Neural cell (in vitro differentiated cells): ENCODE data around the gene IFNA16. TPM values are rescaled to one million over a fixed set of nuclear protein-coding genes. Genes with fewer than 3 reads are reported as not detected.

Source experiments
- H2AFZ ChIP-seq: fragments of 200-600, 300-800 bp; sonication (generic), shearing (Covaris generic); 2 replicates; pipeline ENCODE4 v1.6.0; 2014; ENCODE audit warnings: low read depth, mild to moderate bottlenecking, antibody characterized with exemption, low read length, moderate library complexity
- H3F3A ChIP-seq: fragments of 200-600 bp; shearing (Covaris generic); 2 replicates; pipeline ENCODE4 v1.6.1; 2016; ENCODE audit warnings: mild to moderate bottlenecking, moderate library complexity, mixed read lengths, antibody characterized with exemption, low read length; ENCODE audit not compliant: insufficient read depth, poor library complexity, severe bottlenecking
- H3K27ac ChIP-seq: fragments of 200-600, 300-800 bp; sonication (generic), shearing (Covaris generic); 2 replicates; pipeline ENCODE4 v1.5.1; 2014; ENCODE audit warnings: mild to moderate bottlenecking, low read length, moderate library complexity
- H3K27me3 ChIP-seq: fragments of 300-800, 200-600 bp; sonication (generic), shearing (Covaris generic); 2 replicates; pipeline ENCODE4 v1.6.0; 2014; ENCODE audit warnings: mild to moderate bottlenecking, low read depth, low read length, moderate library complexity; ENCODE audit not compliant: insufficient read depth
- H3K36me3 ChIP-seq: fragments of 300-800, 200-600 bp; sonication (generic), shearing (Covaris generic); 2 replicates; pipeline ENCODE4 v1.5.1; 2014; ENCODE audit warnings: mild to moderate bottlenecking, antibody characterized with exemption, low read length, moderate library complexity; ENCODE audit not compliant: insufficient read depth
- H3K4me2 ChIP-seq: fragments of 300-800, 200-600 bp; sonication (generic), shearing (Covaris generic); 2 replicates; pipeline ENCODE4 v1.6.0; 2014; ENCODE audit warnings: mild to moderate bottlenecking, low read length
- H3K4me3 ChIP-seq: fragments of 300-800, 200-600 bp; sonication (generic), shearing (Covaris generic); 2 replicates; pipeline ENCODE4 v1.5.1; 2014; ENCODE audit warnings: mild to moderate bottlenecking, low read length, moderate library complexity
- H3K79me2 ChIP-seq: fragments of 200-600 bp; shearing (Covaris generic); replicated peaks from 2 replicates; pipeline ENCODE4 v1.6.0; 2014; ENCODE audit warnings: mild to moderate bottlenecking, low read length, moderate library complexity; ENCODE audit not compliant: insufficient read depth
- H3K9ac ChIP-seq: fragments of 300-800, 200-600 bp; sonication (generic), shearing (Covaris generic); 2 replicates; pipeline ENCODE4 v1.6.1; 2016; ENCODE audit warnings: mild to moderate bottlenecking, low read length, mixed read lengths
- H3K9me2 ChIP-seq: fragments of 200-600 bp; shearing (Covaris generic); 2 replicates; pipeline ENCODE4 v1.6.1; 2016; ENCODE audit warnings: mild to moderate bottlenecking, low read length, mixed read lengths; ENCODE audit not compliant: insufficient read depth
- H3K9me3 ChIP-seq: fragments of 200-600, 300-800 bp; sonication (generic), shearing (Covaris generic); 2 replicates; pipeline ENCODE4 v1.6.1; 2016; ENCODE audit warnings: mild to moderate bottlenecking, mixed run types, low read length, moderate library complexity, mixed read lengths
- H4K20me1 ChIP-seq: fragments of 200-600 bp; shearing (Covaris generic); 2 replicates; pipeline ENCODE4 v1.6.1; 2016; ENCODE audit warnings: mild to moderate bottlenecking, mixed run types; ENCODE audit not compliant: insufficient read depth
- CTCF ChIP-seq: fragments of 450-650 bp; IDR thresholded peaks from 2 replicates; pipeline ENCODE4 v1.5.1; 2014; ENCODE audit warnings: antibody characterized with exemption, mild to moderate bottlenecking, moderate library complexity; ENCODE audit not compliant: poor library complexity, severe bottlenecking
- EP300 ChIP-seq: fragments of 450-650 bp; conservative IDR thresholded peaks from 2 replicates; pipeline ENCODE4 v1.6.1; 2014; ENCODE audit warnings: antibody characterized with exemption, mild to moderate bottlenecking, moderate library complexity; ENCODE audit not compliant: poor library complexity, severe bottlenecking
- EZH2 ChIP-seq: fragments of 200-600, 300-800 bp; shearing (Covaris generic), sonication (generic); IDR thresholded peaks from 2 replicates; pipeline ENCODE4 v1.6.1; 2014; ENCODE audit warnings: antibody characterized with exemption, low read length, borderline replicate concordance, mild to moderate bottlenecking; ENCODE audit not compliant: insufficient read depth, poor library complexity, severe bottlenecking
- MXI1 ChIP-seq: fragments of 450-650 bp; conservative IDR thresholded peaks from 2 replicates; pipeline ENCODE4 v1.6.1; 2014; ENCODE audit warnings: antibody characterized with exemption, mild to moderate bottlenecking; ENCODE audit not compliant: poor library complexity, severe bottlenecking
- POLR2AphosphoS5 ChIP-seq: IDR thresholded peaks from 2 replicates; pipeline ENCODE4 v1.6.1; 2012
- RAD21 ChIP-seq: fragments of 450-650 bp; conservative IDR thresholded peaks from 2 replicates; pipeline ENCODE4 v1.6.1; 2014; ENCODE audit warnings: antibody characterized with exemption, mild to moderate bottlenecking, moderate library complexity
- REST ChIP-seq: IDR thresholded peaks from 2 replicates; pipeline ENCODE4 v1.6.1; 2012; ENCODE audit warnings: borderline replicate concordance
- SMC3 ChIP-seq: fragments of 450-650 bp; conservative IDR thresholded peaks from 2 replicates; pipeline ENCODE4 v1.6.1; 2014; ENCODE audit warnings: antibody characterized with exemption, mild to moderate bottlenecking, moderate library complexity; ENCODE audit not compliant: poor library complexity
- TAF1 ChIP-seq: IDR thresholded peaks from 2 replicates; pipeline ENCODE4 v1.6.1; 2012; ENCODE audit warnings: low read depth
- polyA plus RNA-seq: library from polyadenylated mRNA; depleted of rRNA; stranded (reverse); fragments of >200 nt; gene quantifications from 2 replicates; pipeline ENCODE4 v1.2.3, GENCODE V29; 2014

IFNA16 gene
- polyA plus RNA-seq, 1 donor from 2014 or later: not detected

- H2AFZ ChIP-seq: no peak overlapping the region
- no peaks in the 10 kb centered on the region for H4K20me1 ChIP-seq
- no peak overlapping the region for H3K4me3 ChIP-seq
- H3F3A ChIP-seq: no peaks in the 10 kb centered on the region
- no peak overlapping the region for H3K27ac ChIP-seq
- H3K9me2 ChIP-seq: no peaks in the 10 kb centered on the region
- H3K4me2 ChIP-seq: no peak overlapping the region
- H3K36me3 ChIP-seq: no peaks in the 10 kb centered on the region
- no peaks in the 10 kb centered on the region for H3K9me3 ChIP-seq
- no peaks in the 10 kb centered on the region for H3K27me3 ChIP-seq
- no peak for TF ChIP-seq CTCF
- no peak for TF ChIP-seq EZH2
- TF ChIP-seq SMC3: no peak
- TF ChIP-seq EP300: no peak
- no peak for TF ChIP-seq REST
- TF ChIP-seq TAF1: no peak
- no peak for TF ChIP-seq POLR2AphosphoS5
- no peak for TF ChIP-seq RAD21
- no peak for TF ChIP-seq MXI1
- H3K79me2 ChIP-seq: no peaks in the 10 kb centered on the region
- H3K9ac ChIP-seq: no peak overlapping the region
These were observed 34.5 kb upstream of the IFNA16 start for GRCh38 chr9:21251638-21252037.

- H3K36me3 ChIP-seq: no peaks in the 10 kb centered on the region
- H3K27me3 ChIP-seq: no peaks in the 10 kb centered on the region
- no peak overlapping the region for H3K9ac ChIP-seq
- no peak overlapping the region for H3K4me3 ChIP-seq
- H3K9me3 ChIP-seq: no peaks in the 10 kb centered on the region
- no peaks in the 10 kb centered on the region for H3K79me2 ChIP-seq
- no peaks in the 10 kb centered on the region for H4K20me1 ChIP-seq
- no peak for TF ChIP-seq POLR2AphosphoS5
- TF ChIP-seq RAD21: no peak
- H3F3A ChIP-seq: no peaks in the 10 kb centered on the region
- H3K27ac ChIP-seq: no peak overlapping the region
- no peak overlapping the region for H2AFZ ChIP-seq
- H3K9me2 ChIP-seq: no peaks in the 10 kb centered on the region
- no peak overlapping the region for H3K4me2 ChIP-seq
These were observed 34.1 kb upstream of the IFNA16 start for GRCh38 chr9:21251190-21251589.

- H3K4me3 ChIP-seq: no peak overlapping the region
- TF ChIP-seq MXI1 (no peak), POLR2AphosphoS5 (no peak)
- H3K9me3 ChIP-seq: no peaks in the 10 kb centered on the region
- no peak overlapping the region for H3K4me2 ChIP-seq
- no peaks in the 10 kb centered on the region for H3F3A ChIP-seq
- H3K27me3 ChIP-seq: no peaks in the 10 kb centered on the region
- H2AFZ ChIP-seq: no peak overlapping the region
- no peaks in the 10 kb centered on the region for H3K79me2 ChIP-seq
- no peaks in the 10 kb centered on the region for H4K20me1 ChIP-seq
- no peak overlapping the region for H3K27ac ChIP-seq
- H3K9me2 ChIP-seq: no peaks in the 10 kb centered on the region
- H3K9ac ChIP-seq: no peak overlapping the region
- H3K36me3 ChIP-seq: no peaks in the 10 kb centered on the region
These were observed 27.7 kb upstream of the IFNA16 start for GRCh38 chr9:21244836-21245235.
